ENCODE results near the gene UMAD1.
A peak's percentile ranks its signal among the peaks of the same experiment; 100 is the strongest.

Gene UMAD1

GRCh38 chr7:7693881-7694280 lies 53.3 kb downstream of the UMAD1 start:
- FAIRE-seq (peak; percentile 99), DNase-seq (ENCODE audit: insufficient read length, low spot score) (peak; percentile 9)
- no peak for TF ChIP-seq POLR2A (IDR thresholded peaks at IDR 0.05; ENCODE audit: low read depth, low read length)

GRCh38 chr7:7694542-7694941 lies 54.0 kb downstream of the UMAD1 start:
- TF ChIP-seq POLR2A (IDR thresholded peaks at IDR 0.05; ENCODE audit: low read depth, low read length), result no peak
- DNase-seq (ENCODE audit: insufficient read length, low spot score) (no peak), FAIRE-seq (no peak)

DNA sequence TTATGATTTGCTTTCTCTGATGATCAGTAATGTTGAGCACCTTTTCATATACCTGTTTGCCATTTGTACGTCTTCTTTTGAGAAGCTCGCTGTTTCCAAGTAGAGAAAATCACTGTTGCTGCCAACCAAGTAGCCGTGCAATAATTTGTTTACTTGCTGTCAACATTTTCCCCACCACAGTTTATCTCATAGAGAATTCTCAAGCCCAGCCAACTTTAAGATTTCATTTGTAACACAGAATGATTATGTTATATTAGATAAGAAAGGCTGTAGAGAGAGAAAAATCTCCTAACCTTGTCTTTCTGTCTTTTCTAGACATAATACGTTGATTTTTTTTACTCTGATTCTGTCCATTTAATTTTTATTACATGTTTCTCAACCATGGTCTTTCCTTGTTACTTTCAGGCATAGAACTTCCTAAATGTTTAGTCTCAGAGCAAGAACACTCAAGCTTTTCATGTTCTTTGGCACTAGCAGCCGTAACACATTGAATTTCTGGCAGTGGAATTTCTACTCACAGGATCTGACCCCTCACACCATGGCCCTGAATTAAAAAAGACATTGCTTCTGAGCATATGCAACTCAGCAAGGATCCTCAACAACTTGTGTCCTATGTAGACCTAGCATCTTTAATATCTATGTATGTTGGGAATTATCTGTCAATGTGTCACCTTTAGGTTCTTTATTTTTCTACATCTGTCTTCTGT lies 54.7 kb downstream of the UMAD1 start:
- no peak for TF ChIP-seq POLR2A (IDR thresholded peaks at IDR 0.05; ENCODE audit: low read depth, low read length)

GRCh38 chr7:7696458-7697119 lies 56.0 kb downstream of the UMAD1 start:
- peak; percentile 95 for FAIRE-seq
- no peak for TF ChIP-seq POLR2A (IDR thresholded peaks at IDR 0.05; ENCODE audit: low read depth, low read length)
- no peak for DNase-seq (ENCODE audit: insufficient read length, low spot score)

More for the DNA sequence above, 54.7 kb downstream of the UMAD1 start:
- no peak for DNase-seq (ENCODE audit: insufficient read length, low spot score)
- FAIRE-seq, result peak; percentile 89

DNA sequence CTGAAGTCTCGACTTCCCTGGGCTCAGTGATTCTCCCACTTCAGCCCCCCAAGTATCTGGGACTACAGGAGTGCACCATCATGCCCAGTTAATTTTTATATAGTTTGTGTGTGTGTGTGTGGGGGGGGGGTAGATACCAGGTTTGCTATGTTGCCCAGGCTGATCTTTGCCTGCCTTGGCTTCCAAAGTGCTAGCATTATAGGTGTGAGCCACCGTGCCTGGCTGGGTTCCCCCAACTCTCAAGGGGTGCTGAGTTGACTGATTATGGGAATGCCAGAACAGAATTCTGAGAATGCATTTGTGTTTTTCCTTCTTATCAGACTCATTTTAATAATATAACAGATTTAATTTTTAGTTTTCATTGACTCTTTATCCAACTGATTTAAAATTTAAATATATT lies 58.4 kb downstream of the UMAD1 start:
- FAIRE-seq (no peak), DNase-seq (ENCODE audit: insufficient read length, low spot score) (no peak)
- TF ChIP-seq POLR2A (IDR thresholded peaks at IDR 0.05; ENCODE audit: low read depth, low read length), result no peak

DNA sequence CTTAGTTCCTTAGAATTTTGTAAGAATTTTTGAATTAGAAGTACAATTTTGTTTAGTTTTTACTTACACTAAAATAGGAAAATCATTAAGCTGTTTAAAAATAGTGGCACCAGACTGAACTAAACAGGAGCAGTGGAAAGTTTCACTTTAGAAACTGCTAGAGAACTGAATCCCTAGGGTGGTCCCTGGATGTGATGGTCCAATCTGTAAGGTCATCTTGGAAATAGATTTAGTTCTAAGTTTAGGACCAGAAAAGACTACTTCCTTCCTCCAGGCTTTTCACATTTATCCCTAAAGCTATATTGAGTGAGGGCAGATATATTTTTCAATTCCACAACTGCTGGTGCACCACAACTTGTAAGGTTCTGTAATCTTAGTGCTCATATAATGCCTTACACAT lies 58.8 kb downstream of the UMAD1 start:
- no peak for TF ChIP-seq POLR2A (IDR thresholded peaks at IDR 0.05; ENCODE audit: low read depth, low read length)
- FAIRE-seq, result no peak
- DNase-seq (ENCODE audit: insufficient read length, low spot score), result no peak

GRCh38 chr7:7699970-7700369 lies 59.4 kb downstream of the UMAD1 start:
- FAIRE-seq, result peak; percentile 50
- TF ChIP-seq POLR2A (IDR thresholded peaks at IDR 0.05; ENCODE audit: low read depth, low read length), result no peak
- no peak for DNase-seq (ENCODE audit: insufficient read length, low spot score)

- DNase-seq (ENCODE audit: insufficient read length, low spot score) (no peak), FAIRE-seq (no peak)
- no peak for TF ChIP-seq POLR2A (IDR thresholded peaks at IDR 0.05; ENCODE audit: low read depth, low read length)
These were observed 61.0 kb downstream of the UMAD1 start for GRCh38 chr7:7701527-7701926.

- DNase-seq (ENCODE audit: insufficient read length, low spot score) (no peak), FAIRE-seq (peak; percentile 80)
- TF ChIP-seq POLR2A (IDR thresholded peaks at IDR 0.05; ENCODE audit: low read depth, low read length), result no peak
These were observed 62.3 kb downstream of the UMAD1 start for GRCh38 chr7:7702826-7703225.

DNA sequence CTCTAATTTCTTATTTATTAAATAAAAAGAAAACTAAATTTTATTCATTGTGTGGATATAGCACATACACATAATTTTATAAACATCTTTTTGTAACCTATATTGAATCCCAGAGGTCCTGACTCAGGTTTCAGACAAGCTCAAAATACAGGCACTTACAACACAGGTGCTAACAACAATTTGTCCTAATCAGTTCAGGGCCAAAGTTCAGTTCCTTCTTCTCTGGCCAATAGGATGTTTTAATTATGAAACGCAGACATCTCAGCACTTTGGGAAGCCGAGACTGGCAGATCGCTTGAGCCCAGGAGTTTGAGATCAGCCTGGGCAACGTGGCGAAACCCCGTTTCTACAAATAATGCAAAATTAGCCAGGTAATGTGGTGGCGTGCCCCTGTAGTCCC lies 62.9 kb downstream of the UMAD1 start:
- FAIRE-seq (peak; percentile 6), DNase-seq (ENCODE audit: insufficient read length, low spot score) (no peak)
- TF ChIP-seq POLR2A (IDR thresholded peaks at IDR 0.05; ENCODE audit: low read depth, low read length), result no peak

GRCh38 chr7:7704867-7705266 lies 64.3 kb downstream of the UMAD1 start:
- DNase-seq (ENCODE audit: insufficient read length, low spot score) (no peak), FAIRE-seq (peak; percentile 87)
- no peak for TF ChIP-seq POLR2A (IDR thresholded peaks at IDR 0.05; ENCODE audit: low read depth, low read length)

DNA sequence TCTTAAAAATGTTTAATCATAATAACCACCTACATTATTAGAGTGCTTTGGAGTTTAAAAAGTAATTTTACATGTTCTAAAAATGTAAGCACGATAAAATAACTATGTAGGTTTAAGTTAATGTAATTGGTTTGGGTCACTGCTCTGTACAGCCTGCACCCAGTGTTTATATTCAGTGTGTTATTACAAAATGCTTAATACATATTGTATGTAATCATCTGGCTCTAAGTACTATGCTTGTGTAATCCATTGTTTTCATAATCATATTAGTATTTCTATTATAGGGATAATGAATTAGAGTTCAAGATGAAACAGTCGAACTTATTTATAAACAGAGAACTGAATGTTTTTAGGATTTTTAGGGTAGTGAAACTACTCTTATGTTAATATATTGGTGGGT lies 64.8 kb downstream of the UMAD1 start:
- DNase-seq (ENCODE audit: insufficient read length, low spot score) (no peak), FAIRE-seq (no peak)
- TF ChIP-seq POLR2A (IDR thresholded peaks at IDR 0.05; ENCODE audit: low read depth, low read length), result no peak

DNA sequence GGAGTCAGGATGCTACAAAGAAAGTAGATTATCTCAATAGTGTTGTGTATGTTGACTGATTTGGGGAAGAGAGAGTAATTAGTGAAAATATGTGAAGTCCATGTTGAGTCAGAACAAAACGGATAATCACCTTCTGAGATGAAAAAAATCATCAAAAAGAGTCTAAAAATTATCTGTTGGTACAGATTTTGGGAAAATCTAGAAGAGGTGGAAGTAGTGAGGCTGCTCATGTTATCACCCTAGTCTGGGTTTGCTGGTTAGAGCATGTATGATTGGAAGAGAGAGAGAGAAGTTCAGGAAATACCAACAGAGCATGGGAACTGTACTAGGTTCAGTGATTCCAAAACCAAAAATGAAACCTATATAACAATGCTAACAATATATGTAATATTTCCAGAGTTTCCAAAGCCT lies 65.6 kb downstream of the UMAD1 start:
- FAIRE-seq (no peak), DNase-seq (ENCODE audit: insufficient read length, low spot score) (no peak)
- TF ChIP-seq POLR2A (IDR thresholded peaks at IDR 0.05; ENCODE audit: low read depth, low read length), result no peak

- DNase-seq (ENCODE audit: insufficient read length, low spot score), result no peak
- FAIRE-seq, result no peak
- no peak for TF ChIP-seq POLR2A (IDR thresholded peaks at IDR 0.05; ENCODE audit: low read depth, low read length)
These were observed 66.1 kb downstream of the UMAD1 start for GRCh38 chr7:7706556-7707172.

- DNase-seq (ENCODE audit: insufficient read length, low spot score), result no peak
- FAIRE-seq, result no peak
- TF ChIP-seq POLR2A (IDR thresholded peaks at IDR 0.05; ENCODE audit: low read depth, low read length), result no peak
These were observed 66.7 kb downstream of the UMAD1 start for GRCh38 chr7:7707246-7707645.
